Measurements from ENCODE around the gene SDK1. TPM values are rescaled to one million over a fixed set of nuclear protein-coding genes. Genes with fewer than 3 reads are reported as not detected.

Gene SDK1
- total RNA-seq, 3 donors from 2014 or later (not counting 1 experiment from before 2014, with no cell fraction given): 0.05 to 0.11 TPM; not detected in 1

DNA sequence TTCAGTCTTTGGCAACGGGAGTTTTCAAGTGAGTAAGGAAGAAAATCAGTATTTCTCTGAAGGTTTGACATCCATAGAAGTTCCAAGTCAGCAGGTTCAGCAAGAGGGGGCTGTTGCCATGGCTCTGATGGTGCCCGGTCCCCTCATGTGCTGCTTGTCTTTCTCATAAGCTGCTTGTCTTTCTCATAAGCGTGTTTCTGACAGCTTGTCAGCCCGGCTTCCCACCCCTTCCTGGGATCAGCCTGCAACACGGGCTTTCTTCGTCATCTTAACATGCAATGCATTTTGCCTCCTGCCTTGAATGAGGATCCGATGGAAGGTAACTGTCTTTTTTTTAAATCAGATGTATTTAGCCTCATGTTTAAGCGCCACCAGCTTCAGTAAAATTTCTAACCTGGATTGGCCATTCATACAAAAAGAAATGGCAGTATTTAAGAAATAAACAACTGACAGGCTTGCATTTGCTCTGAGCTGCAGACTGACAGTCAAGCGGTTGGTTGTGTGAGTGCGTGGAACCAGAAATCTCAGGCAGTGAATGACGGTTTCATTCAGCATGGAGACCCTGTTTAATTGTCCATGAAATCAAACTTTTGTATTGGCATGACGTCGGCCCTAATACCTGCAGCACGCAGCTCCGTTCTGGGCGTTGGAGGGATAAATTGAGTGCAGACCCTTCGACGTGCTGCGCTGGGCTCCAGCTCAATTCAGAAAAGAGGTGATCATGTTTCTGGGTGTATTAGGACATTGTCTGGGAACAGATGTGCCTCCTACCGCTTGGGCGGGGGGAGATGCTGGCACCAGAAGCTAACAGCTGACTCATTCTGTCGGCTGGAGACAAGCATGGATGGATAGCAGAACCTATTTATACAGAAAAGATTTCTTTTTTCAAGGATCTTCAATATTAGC lies 926.3 kb downstream of the SDK1 start:
- TF ChIP-seq CTCF (IDR thresholded peaks at IDR 0.05): no peak
- intact Hi-C loops (cut with micrococcal nuclease): no loop called here
- H3K27me3 Mint-ChIP-seq (ENCODE audit: low read depth in 2 of 2): no peaks in the 10 kb centered on the region
- Histone ChIP-seq H3K36me3 (ENCODE audit: control insufficient read depth, insufficient read depth, low read length) (no peaks in the 10 kb centered on the region), H3K4me3 (ENCODE audit: low read length) (no peak overlapping the region), H3K4me1 (ENCODE audit: control insufficient read depth, insufficient read depth, low read length) (no peaks in the 10 kb centered on the region), H3K9me3 (ENCODE audit: control insufficient read depth, insufficient read depth, low read length) (no peaks in the 10 kb centered on the region), H3K27ac (ENCODE audit: low read length) (no peak overlapping the region), H3K27me3 (ENCODE audit: control insufficient read depth, insufficient read depth, low read length) (no peaks in the 10 kb centered on the region)
- ATAC-seq: no peak
- no peak overlapping the region for H3K4me3 Mint-ChIP-seq
- WGBS (ENCODE audit: insufficient coverage): 94% methylated on average over 21 of the region's 22 CpGs
- H3K36me3 Mint-ChIP-seq: no peaks in the 10 kb centered on the region
- H3K4me1 Mint-ChIP-seq: no peaks in the 10 kb centered on the region
- no peak for DNase-seq
- H3K9me3 Mint-ChIP-seq: peaks cover 0 to 2% of the 10 kb centered on the region in 2 donors
- no peak overlapping the region for H3K27ac Mint-ChIP-seq

DNA sequence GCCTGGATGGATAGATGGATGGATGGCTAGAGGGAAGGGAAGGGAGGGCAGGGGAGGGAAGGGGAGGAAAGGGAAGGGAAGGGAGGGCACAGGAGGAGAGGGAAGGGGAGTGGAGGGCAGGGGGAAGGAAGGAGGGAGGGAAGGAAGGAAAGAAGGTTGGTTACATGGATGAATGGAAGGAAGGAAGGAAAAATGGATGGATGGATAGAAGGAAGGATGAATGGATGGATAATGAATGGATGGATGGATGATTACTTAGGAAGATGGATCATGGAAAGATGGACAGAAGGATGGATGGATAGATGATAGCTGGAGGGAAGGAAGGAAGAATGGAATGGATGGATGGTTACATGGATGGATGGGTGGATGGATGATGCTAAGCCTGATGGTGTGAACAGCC lies 929.3 kb downstream of the SDK1 start:
- H3K36me3 ChIP-seq (ENCODE audit: control insufficient read depth, insufficient read depth, low read length): no peaks in the 10 kb centered on the region
- Mint-ChIP-seq H3K27ac (no peak overlapping the region), H3K9me3 (peaks cover 0 to 2% of the 10 kb centered on the region in 2 donors), H3K36me3 (no peaks in the 10 kb centered on the region), H3K27me3 (ENCODE audit: low read depth in 2 of 2) (no peaks in the 10 kb centered on the region), H3K4me1 (no peaks in the 10 kb centered on the region), H3K4me3 (no peak overlapping the region)
- intact Hi-C loops (cut with micrococcal nuclease): no loop called here
- no peak overlapping the region for H3K27ac ChIP-seq (ENCODE audit: low read length)
- H3K27me3 ChIP-seq (ENCODE audit: control insufficient read depth, insufficient read depth, low read length): no peaks in the 10 kb centered on the region
- no peak overlapping the region for H3K4me3 ChIP-seq (ENCODE audit: low read length)
- no peaks in the 10 kb centered on the region for H3K4me1 ChIP-seq (ENCODE audit: control insufficient read depth, insufficient read depth, low read length)
- TF ChIP-seq CTCF (IDR thresholded peaks at IDR 0.05): no peak
- no peak for ATAC-seq
- no peak for DNase-seq
- H3K9me3 ChIP-seq (ENCODE audit: control insufficient read depth, insufficient read depth, low read length): no peaks in the 10 kb centered on the region

- Mint-ChIP-seq H3K27ac (no peak overlapping the region), H3K4me3 (no peak overlapping the region), H3K27me3 (ENCODE audit: low read depth in 2 of 2) (no peaks in the 10 kb centered on the region), H3K36me3 (no peaks in the 10 kb centered on the region), H3K4me1 (no peaks in the 10 kb centered on the region), H3K9me3 (peaks cover 0 to 2% of the 10 kb centered on the region in 2 donors)
- ATAC-seq (no peak), DNase-seq (no peak)
- H3K4me1 ChIP-seq (ENCODE audit: control insufficient read depth, insufficient read depth, low read length): no peaks in the 10 kb centered on the region
- H3K36me3 ChIP-seq (ENCODE audit: control insufficient read depth, insufficient read depth, low read length): no peaks in the 10 kb centered on the region
- no peaks in the 10 kb centered on the region for H3K9me3 ChIP-seq (ENCODE audit: control insufficient read depth, insufficient read depth, low read length)
- H3K4me3 ChIP-seq (ENCODE audit: low read length): no peak overlapping the region
- H3K27ac ChIP-seq (ENCODE audit: low read length): no peak overlapping the region
- no peaks in the 10 kb centered on the region for H3K27me3 ChIP-seq (ENCODE audit: control insufficient read depth, insufficient read depth, low read length)
- intact Hi-C loops (cut with micrococcal nuclease): no loop called here
- TF ChIP-seq CTCF (IDR thresholded peaks at IDR 0.05): no peak
- 88% methylated on average over 15 of the region's 15 CpGs for WGBS (ENCODE audit: insufficient coverage)
Observed at GRCh38 chr7:4233146-4233545, 932.1 kb downstream of the SDK1 start.
